Upper lobe of left lung (tissue), 6 donors: Measurements from ENCODE around the gene PTGR2. TPM values are rescaled to one million over a fixed set of nuclear protein-coding genes. Genes with fewer than 3 reads are reported as not detected.
A peak's percentile ranks its signal among the peaks of the same experiment; 100 is the strongest.
"Not testable (repeated sequence)": the region's sequence is repeated elsewhere in the genome, so short reads cannot be mapped to it uniquely, and the experiment has no call there.

Source experiments
- ATAC-seq, 2 donors: fragments of 200-7000 bp; cut with Tn5 transposase; one replicate each; pipeline ENCODE4 v1.9.1; 2022; ENCODE audit warnings: mild to moderate bottlenecking in 2 of 2, moderate library complexity in 2 of 2; ENCODE audit not compliant: low FRiP score in 2 of 2
- DNase-seq, 2 donors: peaks; one replicate each; pipeline ENCODE4 v3.0.0-alpha.2; 2019 to 2020
- H3K27ac ChIP-seq, 4 donors: fragments of 200-600 bp; sonication (generic); one replicate each; pipeline ENCODE4 v1.5.1; 2016 to 2019
- H3K27me3 ChIP-seq, 4 donors: fragments of 200-600 bp; sonication (generic); one replicate each; pipeline ENCODE4 v1.5.1; 2017 to 2019
- H3K36me3 ChIP-seq, 4 donors: fragments of 200-600 bp; sonication (generic); one replicate each; pipeline ENCODE4 v1.5.1; 2016 to 2019
- H3K4me1 ChIP-seq, 4 donors: fragments of 200-600 bp; sonication (generic); one replicate each; pipeline ENCODE4 v1.5.1; 2018 to 2019
- H3K4me3 ChIP-seq, 4 donors: fragments of 200-600 bp; sonication (generic); one replicate each; pipeline ENCODE4 v1.5.1; 2017 to 2019; ENCODE audit warnings: mild to moderate bottlenecking in 2 of 4, moderate library complexity in 1 of 4
- H3K9me3 ChIP-seq, 4 donors: fragments of 200-600 bp; sonication (generic); one replicate each; pipeline ENCODE4 v1.5.1; 2018 to 2019
- EP300 ChIP-seq, 4 donors: sonication (generic); formaldehyde crosslinking; IDR thresholded peaks; one replicate each; pipeline ENCODE4 v1.5.1; 2017; ENCODE audit warnings: antibody characterized with exemption in 4 of 4, control low read depth in 2 of 4
- POLR2A ChIP-seq, 4 donors: fragments of 450-650 bp; IDR thresholded peaks; one replicate each; pipeline ENCODE4 v1.5.1; 2016 to 2017; ENCODE audit warnings: antibody characterized with exemption in 4 of 4, mild to moderate bottlenecking in 2 of 4
- POLR2AphosphoS5 ChIP-seq, 2 donors: sonication (generic); formaldehyde crosslinking; IDR thresholded peaks; one replicate each; pipeline ENCODE4 v1.5.1; 2017; ENCODE audit warnings: antibody characterized with exemption in 2 of 2
- whole genome bisulfite sequencing, 2 donors: methylation state at CpG; one replicate each; pipeline ENCODE4 v1.1.5; 2017 to 2018; 5-methylcytosine and 5-hydroxymethylcytosine counted together
- total RNA-seq, 6 donors: library from RNA; depleted of rRNA in 4 of 6; stranded (reverse); fragments of >200 nt in 4 of 6; gene quantifications; one replicate each; pipeline versions ENCODE4 v1.1.0 to v1.2.1, GENCODE V29; 2016 to 2021
- TF ChIP-seq, protein P1 (sequence below), 6 experiments: fragments of 450-650 bp in 4 of 6; fragments of 200-600 bp in 2 of 6; sonication (generic) in 2 of 6; IDR thresholded peaks; one replicate each; pipeline ENCODE4 v1.5.1; 2016 to 2019; ENCODE audit warnings: antibody characterized with exemption in 6 of 6
- donor health status: DM: no; HTN: no; CAD: no; lungs with moderate emphysema.
- donor health status: DM: no; HTN: yes; CAD: no; lungs with severe emphysema.

Gene PTGR2
- total RNA-seq, 6 donors from 2014 or later = 4.3 to 15.0 (median 8.8) TPM

GRCh38 chr14:73833034-73833433, 18.6 kb upstream of the PTGR2 start:
- Histone ChIP-seq H3K9me3 (no peaks in the 10 kb centered on the region), H3K27ac (no peak overlapping the region), H3K36me3 (no peaks in the 10 kb centered on the region), H3K4me1 (peaks cover 0 to 12% (median 1%) of the 10 kb centered on the region in 4 donors), H3K4me3 (no peak overlapping the region), H3K27me3 (no peaks in the 10 kb centered on the region)
- TF ChIP-seq EP300 (IDR thresholded peaks at IDR 0.05) = no peak
- DNase-seq (no peak), ATAC-seq (no peak)
- WGBS, 2 donors = 60 to 76% methylated on average over 1 of the region's 1 CpG

- no peak overlapping the region for H3K27ac ChIP-seq
- H3K36me3 ChIP-seq = no peaks in the 10 kb centered on the region
- DNase-seq (peak in 1 of 2 donors; percentile 39), ATAC-seq (no peak)
- no peak overlapping the region for H3K4me3 ChIP-seq
- peaks cover 0 to 12% (median 1%) of the 10 kb centered on the region in 4 donors for H3K4me1 ChIP-seq
- H3K9me3 ChIP-seq = no peaks in the 10 kb centered on the region
- no peaks in the 10 kb centered on the region for H3K27me3 ChIP-seq
- TF ChIP-seq POLR2A (IDR thresholded peaks at IDR 0.05) = no peak
- no peak for TF ChIP-seq POLR2AphosphoS5 (IDR thresholded peaks at IDR 0.05)
- TF ChIP-seq, protein P1, sequence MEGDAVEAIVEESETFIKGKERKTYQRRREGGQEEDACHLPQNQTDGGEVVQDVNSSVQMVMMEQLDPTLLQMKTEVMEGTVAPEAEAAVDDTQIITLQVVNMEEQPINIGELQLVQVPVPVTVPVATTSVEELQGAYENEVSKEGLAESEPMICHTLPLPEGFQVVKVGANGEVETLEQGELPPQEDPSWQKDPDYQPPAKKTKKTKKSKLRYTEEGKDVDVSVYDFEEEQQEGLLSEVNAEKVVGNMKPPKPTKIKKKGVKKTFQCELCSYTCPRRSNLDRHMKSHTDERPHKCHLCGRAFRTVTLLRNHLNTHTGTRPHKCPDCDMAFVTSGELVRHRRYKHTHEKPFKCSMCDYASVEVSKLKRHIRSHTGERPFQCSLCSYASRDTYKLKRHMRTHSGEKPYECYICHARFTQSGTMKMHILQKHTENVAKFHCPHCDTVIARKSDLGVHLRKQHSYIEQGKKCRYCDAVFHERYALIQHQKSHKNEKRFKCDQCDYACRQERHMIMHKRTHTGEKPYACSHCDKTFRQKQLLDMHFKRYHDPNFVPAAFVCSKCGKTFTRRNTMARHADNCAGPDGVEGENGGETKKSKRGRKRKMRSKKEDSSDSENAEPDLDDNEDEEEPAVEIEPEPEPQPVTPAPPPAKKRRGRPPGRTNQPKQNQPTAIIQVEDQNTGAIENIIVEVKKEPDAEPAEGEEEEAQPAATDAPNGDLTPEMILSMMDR (IDR thresholded peaks at IDR 0.05) = no peak
- TF ChIP-seq EP300 (IDR thresholded peaks at IDR 0.05) = no peak
- 43 to 46% methylated on average over 8 to 9 of the region's 9 CpGs for WGBS, 2 donors
These were observed 17.9 kb upstream of the PTGR2 start for GRCh38 chr14:73833530-73834260.

DNA sequence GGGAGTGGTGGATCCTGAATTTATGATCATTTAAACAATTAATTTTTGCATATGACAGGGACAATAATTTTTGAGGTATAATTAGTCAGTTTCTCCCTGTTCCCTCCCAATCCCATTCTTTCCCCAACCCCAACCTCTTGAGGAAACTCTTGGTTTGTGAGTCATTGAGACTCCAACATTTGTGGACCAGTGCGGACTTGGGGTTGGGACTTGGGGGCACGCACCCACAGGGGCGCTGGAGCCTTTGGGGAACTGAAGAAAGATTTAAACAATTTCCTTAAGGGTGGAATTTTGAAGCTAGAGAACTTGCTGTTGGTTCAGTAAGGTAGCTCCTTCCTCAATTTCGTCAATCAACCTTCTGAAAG, 17.4 kb upstream of the PTGR2 start:
- H3K4me1 ChIP-seq = peaks cover 0 to 12% (median 1%) of the 10 kb centered on the region in 4 donors
- H3K4me3 ChIP-seq = no peak overlapping the region
- no peaks in the 10 kb centered on the region for H3K36me3 ChIP-seq
- ATAC-seq = no peak
- H3K27ac ChIP-seq = no peak overlapping the region
- no peak for DNase-seq
- no peaks in the 10 kb centered on the region for H3K27me3 ChIP-seq
- no peak for TF ChIP-seq POLR2A (IDR thresholded peaks at IDR 0.05)
- H3K9me3 ChIP-seq = no peaks in the 10 kb centered on the region
- 82 to 94% methylated on average over 4 of the region's 4 CpGs for WGBS, 2 donors

- not testable (repeated sequence) for ATAC-seq, DNase-seq, H3K27ac ChIP-seq, H3K9me3 ChIP-seq, H3K27me3 ChIP-seq, H3K4me1 ChIP-seq, H3K36me3 ChIP-seq, H3K4me3 ChIP-seq
- 79 to 88% methylated on average over 6 to 7 of the region's 7 CpGs for WGBS, 2 donors
These were observed 13.2 kb upstream of the PTGR2 start for GRCh38 chr14:73838293-73839034.

- Histone ChIP-seq H3K27me3 (no peaks in the 10 kb centered on the region), H3K36me3 (no peaks in the 10 kb centered on the region), H3K27ac (no peak overlapping the region), H3K4me3 (no peak overlapping the region), H3K9me3 (no peaks in the 10 kb centered on the region), H3K4me1 (no peaks in the 10 kb centered on the region)
- ATAC-seq (no peak), DNase-seq (no peak)
- WGBS, 2 donors = 92 to 100% methylated on average over 1 of the region's 1 CpG
- no peak for TF ChIP-seq EP300 (IDR thresholded peaks at IDR 0.05)
- TF ChIP-seq POLR2A (IDR thresholded peaks at IDR 0.05) = no peak
- no peak for TF ChIP-seq POLR2AphosphoS5 (IDR thresholded peaks at IDR 0.05)
- TF ChIP-seq, protein P1 (IDR thresholded peaks at IDR 0.05) = no peak
These were observed 9.4 kb upstream of the PTGR2 start for GRCh38 chr14:73842201-73842600.

DNA sequence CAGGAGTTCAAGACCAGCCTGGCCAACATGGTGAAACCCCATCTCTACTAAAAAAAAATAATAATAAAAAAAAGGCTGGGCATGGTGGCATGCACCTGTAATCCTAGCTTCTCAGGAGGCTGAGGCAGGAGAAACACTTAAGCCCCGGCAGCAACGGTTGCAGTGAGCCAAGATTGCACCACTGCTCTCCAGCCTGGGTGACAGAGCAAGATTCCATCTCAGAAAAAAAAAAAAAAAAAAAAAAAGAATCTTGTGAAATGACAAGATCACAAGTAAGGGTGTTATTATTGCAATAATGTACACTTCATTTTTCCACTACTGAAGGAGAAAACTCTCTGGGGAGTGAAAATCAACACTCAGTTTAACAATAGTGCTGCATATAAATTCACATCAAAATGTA, 8.8 kb upstream of the PTGR2 start:
- no peak for ATAC-seq
- Histone ChIP-seq H3K27ac (no peak overlapping the region), H3K4me3 (no peak overlapping the region), H3K27me3 (no peaks in the 10 kb centered on the region), H3K9me3 (no peaks in the 10 kb centered on the region), H3K36me3 (no peaks in the 10 kb centered on the region), H3K4me1 (no peaks in the 10 kb centered on the region)
- TF ChIP-seq POLR2A (IDR thresholded peaks at IDR 0.05) (no peak), POLR2AphosphoS5 (IDR thresholded peaks at IDR 0.05) (no peak), EP300 (IDR thresholded peaks at IDR 0.05) (no peak)
- TF ChIP-seq, protein P1 (IDR thresholded peaks at IDR 0.05) = no peak
- no peak for DNase-seq
- 36 to 40% methylated on average over 2 of the region's 2 CpGs for WGBS, 2 donors
